Measurements from ENCODE around the gene SLC25A38. TPM values are rescaled to one million over a fixed set of nuclear protein-coding genes. Genes with fewer than 3 reads are reported as not detected.

Gene SLC25A38
- total and polyA plus RNA-seq, 9 of the 15 experiments (the other 6 are each of a cell fraction or from before 2014, with no cell fraction given) = 13.5 to 51.1 (median 30.6) TPM

GRCh38 chr3:39384665-39385000, 1.5 kb downstream of the SLC25A38 start (continued):
- no peak for TF ChIP-seq TARDBP (IDR thresholded peaks at IDR 0.05)
- TF ChIP-seq ZNF165 (CRISPR knock-in tag; IDR thresholded peaks at IDR 0.05; ENCODE audit: borderline replicate concordance) = no peak
- no peak for TF ChIP-seq ZNF280A (IDR thresholded peaks at IDR 0.05; ENCODE audit: low read depth, partially characterized antibody)
- no peak for TF ChIP-seq CCNT2 (IDR thresholded peaks at IDR 0.05; ENCODE audit: borderline replicate concordance, extremely low read depth, insufficient read length, low read depth, low read length)
- TF ChIP-seq DMBX1 (CRISPR knock-in tag; IDR thresholded peaks at IDR 0.05; ENCODE audit: borderline replicate concordance) = no peak
- TF ChIP-seq SREBF1 (IDR thresholded peaks at IDR 0.05; ENCODE audit: borderline replicate concordance, low read depth, low read length) = no peak
- no peak for TF ChIP-seq SP2 (IDR thresholded peaks at IDR 0.05; ENCODE audit: extremely low read depth, low read depth, low read length, poor library complexity, severe bottlenecking)
- TF ChIP-seq BRD9 (IDR thresholded peaks at IDR 0.05; ENCODE audit: low read depth, partially characterized antibody) = no peak
- 0 out of 2 replicates have a peak, but pooled peaks have one; percentile 37 for TF ChIP-seq ZSCAN29 (IDR thresholded peaks at IDR 0.05)
- TF ChIP-seq ARID2 (IDR thresholded peaks at IDR 0.05) = 0 out of 2 replicates have a peak, but pooled peaks have one; percentile 48
- TF ChIP-seq NELFE (IDR thresholded peaks at IDR 0.05; ENCODE audit: insufficient read depth, insufficient read length) = no peak
- TF ChIP-seq AFF1 (IDR thresholded peaks at IDR 0.05; ENCODE audit: low read depth in 1 of 2, partially characterized antibody in 2 of 2) = peak in 1 of 2 experiments; percentile 37
- no peak for TF ChIP-seq ZNF408 (CRISPR knock-in tag; IDR thresholded peaks at IDR 0.05; ENCODE audit: low read depth)
- TF ChIP-seq GMEB1 (CRISPR knock-in tag; IDR thresholded peaks at IDR 0.05) = no peak
- TF ChIP-seq ZNF280B (CRISPR knock-in tag; IDR thresholded peaks at IDR 0.05) = no peak

Data from K562 (cell line).